NCI-H524 (cell line): ENCODE measurements around the gene GAB2.
"Not testable (repeated sequence)": the region's sequence is repeated elsewhere in the genome, so short reads cannot be mapped to it uniquely, and the experiment has no call there.

Experiments used
- DNase-seq, 2 experiments: peaks; one replicate each; lab custom pipeline; 2025; lab: John Stamatoyannopoulos, UW

GAB2 gene, protein sequence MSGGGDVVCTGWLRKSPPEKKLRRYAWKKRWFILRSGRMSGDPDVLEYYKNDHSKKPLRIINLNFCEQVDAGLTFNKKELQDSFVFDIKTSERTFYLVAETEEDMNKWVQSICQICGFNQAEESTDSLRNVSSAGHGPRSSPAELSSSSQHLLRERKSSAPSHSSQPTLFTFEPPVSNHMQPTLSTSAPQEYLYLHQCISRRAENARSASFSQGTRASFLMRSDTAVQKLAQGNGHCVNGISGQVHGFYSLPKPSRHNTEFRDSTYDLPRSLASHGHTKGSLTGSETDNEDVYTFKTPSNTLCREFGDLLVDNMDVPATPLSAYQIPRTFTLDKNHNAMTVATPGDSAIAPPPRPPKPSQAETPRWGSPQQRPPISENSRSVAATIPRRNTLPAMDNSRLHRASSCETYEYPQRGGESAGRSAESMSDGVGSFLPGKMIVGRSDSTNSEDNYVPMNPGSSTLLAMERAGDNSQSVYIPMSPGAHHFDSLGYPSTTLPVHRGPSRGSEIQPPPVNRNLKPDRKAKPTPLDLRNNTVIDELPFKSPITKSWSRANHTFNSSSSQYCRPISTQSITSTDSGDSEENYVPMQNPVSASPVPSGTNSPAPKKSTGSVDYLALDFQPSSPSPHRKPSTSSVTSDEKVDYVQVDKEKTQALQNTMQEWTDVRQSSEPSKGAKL

GRCh38 chr11:78417175-78417887 is at the start of gene GAB2:
GAB2 (minus strand) TSS chr11:78417820; CDS start chr11:78417720, 100 bp downstream.
- DNase-seq = no peak

- DNase-seq = no peak
Measured at GRCh38 chr11:78467370-78467769, 49.8 kb upstream of the GAB2 start.

DNA sequence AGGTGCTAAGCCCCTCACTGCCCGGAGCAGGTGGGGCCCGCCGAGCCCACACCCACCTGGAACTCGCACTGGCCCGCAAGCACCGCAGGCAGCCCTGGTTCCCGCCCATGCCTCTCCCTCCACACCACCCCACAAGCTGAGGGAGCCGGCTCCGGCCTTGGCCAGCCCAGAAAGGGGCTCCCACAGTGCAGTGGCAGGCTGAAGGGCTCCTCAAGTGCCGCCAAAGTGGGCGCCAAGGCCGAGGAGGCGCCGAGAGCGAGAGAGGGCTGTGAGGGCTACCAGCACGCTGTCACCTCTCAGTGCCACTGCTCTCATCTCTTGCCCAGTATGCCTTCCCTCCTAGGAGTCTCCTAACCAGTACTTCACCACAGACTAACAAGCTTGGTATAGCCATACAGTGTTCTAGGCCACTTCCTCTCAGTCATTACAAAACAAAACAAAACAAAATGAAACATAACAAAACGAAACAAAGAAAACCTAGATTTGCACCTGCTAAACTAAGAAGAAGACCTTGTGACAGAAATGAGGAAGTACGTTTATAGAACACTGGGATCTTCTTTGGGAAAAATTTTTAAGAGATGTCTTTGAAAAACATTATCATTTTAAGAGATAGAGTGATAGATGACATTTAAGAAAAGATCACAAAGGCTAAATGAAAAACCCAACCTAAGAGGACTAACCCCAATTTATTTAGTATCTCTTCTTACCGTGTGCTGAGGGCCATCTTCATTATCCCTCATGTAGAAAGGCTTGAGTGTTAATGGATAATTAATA is 47.7 kb upstream of the GAB2 start:
- no peak for DNase-seq

- not testable (repeated sequence) for DNase-seq
Measured at GRCh38 chr11:78464787-78465168, 47.2 kb upstream of the GAB2 start.

- DNase-seq = no peak
Measured at GRCh38 chr11:78460471-78460870, 42.9 kb upstream of the GAB2 start.

- no peak for DNase-seq
Measured at GRCh38 chr11:78459738-78460137, 42.1 kb upstream of the GAB2 start.

DNA sequence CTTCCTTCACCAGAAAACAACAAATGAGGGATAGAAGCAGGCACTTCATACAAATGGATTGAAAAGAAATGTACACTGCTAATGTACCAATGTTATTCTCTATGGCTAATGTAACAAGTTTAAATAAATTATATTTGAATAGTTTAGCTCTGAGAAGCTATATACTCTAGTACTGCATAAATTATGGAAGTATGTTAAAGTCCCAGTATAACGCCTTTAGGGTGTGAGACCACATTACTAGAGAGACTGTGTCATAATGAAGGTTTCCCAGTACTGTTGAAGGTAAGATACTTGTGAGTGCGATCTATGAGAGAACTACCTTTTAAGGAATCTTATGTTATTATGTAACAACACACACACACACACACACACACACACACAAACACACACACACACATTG is 39.8 kb upstream of the GAB2 start:
- DNase-seq = no peak

- DNase-seq = no peak
Measured at GRCh38 chr11:78453140-78453935, 35.7 kb upstream of the GAB2 start.

- no peak for DNase-seq
Measured at GRCh38 chr11:78451371-78452150, 33.9 kb upstream of the GAB2 start.

- no peak for DNase-seq
Measured at GRCh38 chr11:78450866-78451265, 33.2 kb upstream of the GAB2 start.

- DNase-seq = no peak
Measured at GRCh38 chr11:78449866-78450265, 32.2 kb upstream of the GAB2 start.

GRCh38 chr11:78446210-78446609 is 28.6 kb upstream of the GAB2 start:
- DNase-seq = no peak

DNA sequence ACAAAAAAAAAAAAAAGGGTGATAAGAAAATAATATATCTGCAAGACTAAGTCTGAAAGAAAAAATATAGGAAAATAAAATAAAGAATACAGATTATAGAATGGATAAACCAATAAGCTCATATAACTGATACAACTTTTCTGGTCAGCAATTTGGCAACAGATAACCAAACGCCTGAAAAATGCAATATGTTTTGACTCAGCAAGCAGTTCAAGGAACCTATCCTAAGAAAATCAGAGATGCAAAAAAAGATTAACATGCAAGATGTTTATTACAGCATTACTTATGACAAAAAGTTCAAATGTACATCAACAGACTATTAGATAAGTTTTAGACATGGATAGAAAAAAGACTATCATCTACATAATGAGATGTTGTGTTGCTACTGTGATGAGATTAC is 27.1 kb upstream of the GAB2 start:
- DNase-seq = no peak

DNA sequence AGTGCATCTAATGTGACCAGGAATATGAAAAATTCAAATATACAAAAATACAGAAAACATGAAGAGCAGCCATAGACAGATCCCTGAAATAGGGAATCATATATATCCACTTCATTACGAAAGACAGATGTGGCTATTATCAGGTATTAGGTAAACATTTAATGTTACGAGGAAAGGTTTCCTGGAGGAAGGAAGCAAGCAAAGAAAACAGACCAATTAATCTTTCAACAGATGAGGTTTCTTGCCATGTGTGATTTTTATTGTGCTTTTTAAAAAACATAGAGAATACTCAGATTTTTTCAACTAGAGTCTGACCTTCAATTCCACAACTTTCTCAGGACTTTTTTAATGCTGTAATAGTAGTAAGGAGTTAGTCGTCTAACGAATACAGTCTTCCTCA is 24.3 kb upstream of the GAB2 start:
- no peak for DNase-seq

DNA sequence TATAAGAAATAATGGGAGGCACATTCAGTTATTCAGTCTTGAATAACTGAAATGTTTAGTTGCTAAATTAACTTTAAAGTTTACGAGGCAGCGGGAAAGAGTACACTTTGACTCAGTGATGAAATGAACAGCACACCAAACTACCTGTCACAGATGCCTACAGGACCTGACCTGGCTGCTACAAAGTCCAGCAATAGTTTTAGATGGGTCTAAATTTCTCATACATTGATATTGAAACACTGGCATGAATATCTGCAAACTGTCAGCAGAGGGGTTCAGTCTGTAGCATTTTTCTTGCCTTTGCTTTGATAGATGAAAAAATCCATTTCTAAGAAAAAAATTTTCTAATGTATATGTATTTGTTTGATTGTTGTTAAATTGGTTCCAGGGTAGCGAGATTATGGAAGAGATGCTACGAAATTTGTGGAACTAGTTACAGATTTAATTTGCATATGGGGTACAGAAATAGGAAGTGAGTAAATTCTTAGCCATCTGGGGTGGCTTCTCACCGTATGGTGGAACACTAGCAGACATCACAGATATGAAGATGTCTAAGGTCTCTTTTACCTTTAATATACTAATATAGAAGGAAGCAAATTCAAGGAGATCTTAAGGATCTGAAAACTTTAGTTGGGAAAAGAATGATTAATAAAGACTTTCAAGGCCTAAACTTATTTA is 20.8 kb upstream of the GAB2 start:
- DNase-seq = no peak

DNA sequence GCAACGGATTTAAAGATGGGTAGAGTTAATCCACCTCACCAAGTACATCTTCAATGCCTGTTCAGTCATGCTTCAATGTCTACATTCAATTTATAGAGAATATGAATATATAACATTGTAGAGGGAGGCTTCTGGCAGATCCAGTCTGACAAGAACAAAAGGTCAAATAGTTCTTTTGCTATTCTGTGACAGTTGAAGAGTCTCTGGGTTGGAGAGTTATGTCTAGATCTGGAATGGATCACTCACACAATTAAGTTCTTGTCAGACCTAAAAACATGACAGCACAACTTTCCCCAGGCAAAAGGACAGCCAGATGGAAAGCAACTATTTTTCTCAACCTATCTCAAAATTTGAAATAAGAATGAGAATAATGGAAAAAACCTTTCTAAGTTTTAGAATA is 15.3 kb upstream of the GAB2 start:
- DNase-seq = no peak

DNA sequence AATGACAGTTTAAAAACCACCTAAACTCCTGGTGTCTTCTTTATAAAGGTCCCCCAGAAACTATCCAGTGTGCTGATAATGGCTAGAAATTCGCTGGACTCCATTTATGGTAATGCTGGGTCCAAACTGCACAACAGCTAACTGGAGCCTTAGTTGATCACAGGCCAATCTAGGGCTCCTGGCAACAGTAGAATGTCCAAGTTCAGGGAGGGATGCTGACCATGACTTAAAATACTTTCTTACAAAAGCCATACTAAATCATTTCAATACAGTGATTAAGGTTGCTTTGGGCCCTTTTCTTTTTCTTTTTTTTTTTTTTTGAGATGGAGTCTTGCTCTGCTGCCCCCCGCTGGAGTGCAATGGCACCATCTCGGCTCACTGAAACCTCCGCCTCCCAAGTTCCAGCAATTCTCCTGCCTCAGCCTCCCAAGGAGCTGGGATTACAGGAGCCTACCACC is 14.5 kb upstream of the GAB2 start:
- DNase-seq = no peak

DNA sequence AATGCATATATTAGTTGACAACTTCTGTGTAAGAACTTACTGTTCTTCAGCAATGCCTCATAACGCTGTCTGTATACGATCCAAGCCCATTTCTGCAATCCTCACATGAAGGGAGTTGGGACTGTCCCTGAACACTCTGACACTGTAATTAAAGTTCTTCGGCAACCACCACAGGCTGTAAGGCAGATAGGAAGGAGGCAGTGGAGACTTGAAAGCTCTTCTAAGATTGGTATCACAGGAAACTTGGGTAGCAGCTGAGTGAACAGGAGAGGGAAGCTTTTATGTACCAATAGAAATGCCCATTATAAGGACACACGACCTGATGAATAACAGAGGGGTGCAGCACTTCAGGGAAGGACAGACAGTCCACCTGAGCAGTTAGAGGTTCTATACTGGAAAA is 12.0 kb upstream of the GAB2 start:
- DNase-seq = no peak

- no peak for DNase-seq
Measured at GRCh38 chr11:78429209-78429608, 11.6 kb upstream of the GAB2 start.

- no peak for DNase-seq
Measured at GRCh38 chr11:78428773-78429172, 11.2 kb upstream of the GAB2 start.
